ENCODE results near the gene LOXL3.

Gene LOXL3, protein sequence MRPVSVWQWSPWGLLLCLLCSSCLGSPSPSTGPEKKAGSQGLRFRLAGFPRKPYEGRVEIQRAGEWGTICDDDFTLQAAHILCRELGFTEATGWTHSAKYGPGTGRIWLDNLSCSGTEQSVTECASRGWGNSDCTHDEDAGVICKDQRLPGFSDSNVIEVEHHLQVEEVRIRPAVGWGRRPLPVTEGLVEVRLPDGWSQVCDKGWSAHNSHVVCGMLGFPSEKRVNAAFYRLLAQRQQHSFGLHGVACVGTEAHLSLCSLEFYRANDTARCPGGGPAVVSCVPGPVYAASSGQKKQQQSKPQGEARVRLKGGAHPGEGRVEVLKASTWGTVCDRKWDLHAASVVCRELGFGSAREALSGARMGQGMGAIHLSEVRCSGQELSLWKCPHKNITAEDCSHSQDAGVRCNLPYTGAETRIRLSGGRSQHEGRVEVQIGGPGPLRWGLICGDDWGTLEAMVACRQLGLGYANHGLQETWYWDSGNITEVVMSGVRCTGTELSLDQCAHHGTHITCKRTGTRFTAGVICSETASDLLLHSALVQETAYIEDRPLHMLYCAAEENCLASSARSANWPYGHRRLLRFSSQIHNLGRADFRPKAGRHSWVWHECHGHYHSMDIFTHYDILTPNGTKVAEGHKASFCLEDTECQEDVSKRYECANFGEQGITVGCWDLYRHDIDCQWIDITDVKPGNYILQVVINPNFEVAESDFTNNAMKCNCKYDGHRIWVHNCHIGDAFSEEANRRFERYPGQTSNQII

GRCh38 chr2:74553892-74554819 is at the start of gene LOXL3, which contains the start of gene DOK1:
TSS of gene LOXL3 (minus strand) at chr2:74553942. CDS start at chr2:74552634, 1,308 bp downstream.
TSS of gene DOK1 (plus strand) at chr2:74554720. CDS start at chr2:74554755, 35 bp downstream.
- peak; percentile 89 for DNase-seq (ENCODE audit: low read depth)

DNA sequence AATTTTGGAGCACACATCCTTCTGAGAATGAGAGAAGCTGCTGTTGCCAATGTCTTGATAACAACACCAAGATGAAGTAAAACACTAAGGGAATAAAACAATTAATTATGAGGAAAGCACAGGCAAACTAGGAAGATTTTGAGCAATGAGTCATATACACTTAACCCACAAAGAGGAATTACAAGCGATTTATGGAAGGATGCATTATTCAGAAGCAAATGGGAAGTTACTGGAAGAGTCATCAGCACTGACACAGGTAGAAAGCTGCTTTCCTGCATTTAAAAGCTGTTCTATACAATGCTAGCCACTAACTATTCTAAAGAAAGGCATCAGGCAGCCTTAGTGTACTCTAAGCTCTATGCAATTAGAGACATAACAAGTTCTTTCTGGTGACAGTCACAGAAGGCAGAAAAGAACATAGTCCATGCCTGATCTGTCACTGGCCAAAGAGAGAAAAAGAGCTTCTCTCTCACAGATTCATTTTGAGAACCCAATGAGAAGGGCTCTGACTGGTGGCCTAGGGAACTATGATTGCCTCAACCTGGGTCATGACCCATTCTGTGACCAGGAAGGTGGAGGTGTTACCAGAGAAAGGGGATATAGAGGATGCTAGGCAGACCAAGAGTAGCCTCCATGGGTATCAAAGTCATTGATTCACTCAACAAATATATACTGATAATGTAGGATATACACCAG is 49.0 kb upstream of the LOXL3 start:
- DNase-seq (ENCODE audit: low read depth): peak; percentile 76

DNA sequence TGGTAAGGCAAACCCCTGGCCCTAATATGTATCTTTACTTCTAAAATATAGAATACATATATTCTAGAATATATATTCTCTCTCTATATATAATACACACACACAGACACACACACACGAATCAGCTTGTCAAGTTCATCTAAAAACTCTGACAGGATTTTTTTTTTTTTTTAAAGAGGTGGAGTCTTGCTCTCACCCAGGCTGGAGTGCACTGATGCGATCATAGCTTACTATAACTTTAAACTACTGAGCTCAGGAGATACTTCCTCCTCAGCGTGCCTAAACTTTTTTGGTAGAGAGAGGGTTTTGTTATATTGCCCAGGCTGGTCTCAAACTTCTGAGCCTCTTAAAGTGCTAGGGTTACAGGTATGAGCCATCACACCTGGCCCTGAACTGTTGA is 45.9 kb upstream of the LOXL3 start:
- no peak for DNase-seq (ENCODE audit: low read depth)

DNA sequence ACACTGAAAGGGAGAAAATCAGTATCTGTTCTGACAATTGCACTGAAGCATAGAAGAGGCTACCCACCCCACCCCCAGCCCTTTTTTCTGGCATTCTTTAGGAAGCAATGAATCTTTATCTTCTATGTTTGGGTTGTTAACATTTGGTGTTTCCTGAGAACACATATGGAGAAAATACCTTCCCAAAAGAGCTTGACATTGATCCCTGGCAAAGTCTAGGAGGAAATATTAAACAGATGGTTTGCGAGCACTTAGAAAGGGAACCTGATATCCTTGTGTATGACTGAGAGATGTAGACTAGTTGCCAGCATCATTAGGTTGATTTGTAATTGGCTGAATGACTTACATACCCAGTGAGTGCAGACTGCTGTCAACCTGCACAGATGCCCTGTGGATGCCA is 43.7 kb upstream of the LOXL3 start:
- DNase-seq (ENCODE audit: low read depth): no peak

DNA sequence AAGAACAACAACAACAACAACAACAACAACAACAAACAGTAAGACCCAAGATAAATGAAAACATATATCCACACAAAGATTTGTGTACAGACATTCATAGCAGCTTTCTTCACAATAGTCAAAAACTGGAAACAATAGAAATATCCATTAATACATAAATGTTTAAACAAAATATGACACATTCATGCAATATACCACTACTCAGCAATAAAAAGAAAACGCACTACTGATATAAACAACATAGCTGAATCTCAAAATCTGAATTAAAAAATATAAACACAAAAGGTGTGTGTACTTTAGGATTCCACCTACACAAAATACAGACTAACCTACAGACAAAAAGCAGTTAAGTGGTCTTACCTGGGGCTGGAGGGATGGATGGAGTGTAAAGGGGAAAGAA is 42.8 kb upstream of the LOXL3 start:
- DNase-seq (ENCODE audit: low read depth): no peak

DNA sequence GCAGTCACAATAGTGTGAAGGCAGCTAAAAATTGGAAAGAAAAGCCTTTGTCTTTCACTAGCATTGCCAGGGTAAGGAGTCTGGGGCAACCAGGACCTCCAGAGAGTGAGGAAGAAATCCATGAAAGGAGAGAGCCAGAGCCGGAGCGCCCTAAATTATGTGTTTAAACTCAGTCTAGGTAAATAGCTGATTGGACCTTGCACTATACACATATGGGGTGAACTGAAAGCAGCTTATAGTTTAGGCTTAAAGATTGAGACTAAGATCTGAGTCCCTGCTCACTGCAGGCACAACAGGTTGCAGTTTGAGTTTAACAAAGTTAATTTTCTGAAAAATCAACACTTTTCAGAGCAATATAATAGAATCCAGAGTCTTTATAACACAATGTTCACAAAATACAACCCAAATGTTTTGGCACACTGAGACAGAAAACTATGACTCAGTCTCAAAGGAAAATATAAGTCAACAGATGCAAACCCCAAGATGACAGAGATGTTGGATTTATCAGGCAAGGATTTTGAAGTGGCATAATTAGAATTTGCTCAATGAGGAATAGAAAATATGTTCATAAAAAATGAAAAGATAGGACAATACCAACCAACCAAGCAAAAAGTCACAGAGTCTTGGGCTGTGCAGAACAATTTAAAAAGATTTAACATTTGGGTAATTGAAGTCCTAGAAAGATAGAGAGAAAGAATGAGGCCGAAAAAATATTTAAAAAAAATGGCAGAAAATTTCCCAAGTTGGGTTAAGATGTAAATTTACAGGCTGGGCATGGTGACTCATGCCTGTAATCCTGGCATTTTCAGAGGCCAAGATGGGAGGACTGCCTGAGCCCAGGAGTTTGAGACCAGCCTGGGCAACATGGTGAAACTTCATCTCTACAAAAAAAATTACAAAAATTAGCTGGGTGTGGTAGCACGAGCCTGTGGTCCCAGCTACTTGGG is 40.4 kb upstream of the LOXL3 start:
- peak; percentile 23 for DNase-seq (ENCODE audit: low read depth)

DNA sequence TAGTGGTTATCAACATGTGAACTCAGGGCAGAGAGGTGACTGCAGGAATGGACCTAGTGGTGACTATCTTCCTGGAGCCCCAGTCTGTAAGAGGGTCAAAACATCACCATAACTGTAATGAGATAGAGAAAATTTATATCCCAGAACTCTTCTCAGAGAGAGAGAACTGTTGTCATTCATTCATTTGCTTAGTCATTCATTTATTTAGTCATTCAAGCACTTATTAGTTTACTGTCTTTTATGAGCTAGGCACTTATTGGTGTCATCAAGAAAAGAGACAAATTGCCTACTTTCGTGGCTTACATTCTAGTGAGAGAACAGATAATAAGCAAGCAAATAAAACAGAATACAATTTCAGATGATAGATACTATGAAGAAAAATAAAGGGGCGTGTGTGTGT is 34.9 kb upstream of the LOXL3 start:
- DNase-seq (ENCODE audit: low read depth): no peak

GRCh38 chr2:74587664-74588277 is 34.0 kb upstream of the LOXL3 start:
- peak; percentile 81 for DNase-seq (ENCODE audit: low read depth)

- no peak for DNase-seq (ENCODE audit: low read depth)
These were observed 31.9 kb upstream of the LOXL3 start for GRCh38 chr2:74585406-74586185.

GRCh38 chr2:74584088-74584645 is 30.4 kb upstream of the LOXL3 start:
- DNase-seq (ENCODE audit: low read depth): peak; percentile 59

GRCh38 chr2:74583504-74583903 is 29.8 kb upstream of the LOXL3 start:
- peak; percentile 74 for DNase-seq (ENCODE audit: low read depth)

- no peak for DNase-seq (ENCODE audit: low read depth)
These were observed 28.4 kb upstream of the LOXL3 start for GRCh38 chr2:74582184-74582583.

DNA sequence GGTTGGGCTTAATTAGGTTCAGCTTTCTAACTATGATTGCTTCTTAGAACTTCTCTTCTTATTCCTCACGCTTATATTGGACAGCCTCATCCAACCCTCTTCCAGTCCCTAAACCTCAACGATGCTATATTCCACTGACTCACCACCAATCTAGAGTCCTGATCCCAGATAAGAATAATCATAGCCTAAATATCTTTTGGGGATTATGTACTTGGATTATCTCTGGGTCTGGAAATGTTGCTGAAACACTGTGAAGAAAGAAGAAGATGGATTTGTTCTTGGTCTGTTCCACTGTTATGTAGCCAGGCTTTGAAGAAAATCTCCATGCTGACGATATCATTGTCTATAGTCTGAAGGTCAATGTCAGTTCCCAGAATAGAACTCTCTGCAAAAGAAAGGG is 27.7 kb upstream of the LOXL3 start:
- no peak for DNase-seq (ENCODE audit: low read depth)

GRCh38 chr2:74578408-74578807 is 24.7 kb upstream of the LOXL3 start:
- no peak for DNase-seq (ENCODE audit: low read depth)

- peak; percentile 68 for DNase-seq (ENCODE audit: low read depth)
These were observed 23.7 kb upstream of the LOXL3 start for GRCh38 chr2:74577448-74577847.

DNA sequence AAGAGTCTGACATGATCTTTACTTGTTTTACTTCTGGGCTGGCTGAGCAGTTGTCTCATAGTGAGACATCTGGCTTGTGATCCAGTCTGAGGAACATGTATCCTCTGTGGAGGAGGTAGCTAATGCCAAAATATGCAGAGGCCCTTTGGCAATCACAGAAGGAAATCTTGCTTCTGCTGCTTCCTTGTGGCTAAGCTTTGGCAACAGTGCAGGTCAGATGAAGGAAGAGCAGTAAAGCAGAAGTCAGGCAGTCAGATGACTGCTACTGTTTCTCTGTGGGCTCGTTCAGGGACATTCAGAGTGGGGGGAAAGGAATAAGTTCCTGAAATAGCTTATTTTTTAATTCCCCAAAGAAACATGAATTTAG is 23.1 kb upstream of the LOXL3 start:
- no peak for DNase-seq (ENCODE audit: low read depth)

DNA sequence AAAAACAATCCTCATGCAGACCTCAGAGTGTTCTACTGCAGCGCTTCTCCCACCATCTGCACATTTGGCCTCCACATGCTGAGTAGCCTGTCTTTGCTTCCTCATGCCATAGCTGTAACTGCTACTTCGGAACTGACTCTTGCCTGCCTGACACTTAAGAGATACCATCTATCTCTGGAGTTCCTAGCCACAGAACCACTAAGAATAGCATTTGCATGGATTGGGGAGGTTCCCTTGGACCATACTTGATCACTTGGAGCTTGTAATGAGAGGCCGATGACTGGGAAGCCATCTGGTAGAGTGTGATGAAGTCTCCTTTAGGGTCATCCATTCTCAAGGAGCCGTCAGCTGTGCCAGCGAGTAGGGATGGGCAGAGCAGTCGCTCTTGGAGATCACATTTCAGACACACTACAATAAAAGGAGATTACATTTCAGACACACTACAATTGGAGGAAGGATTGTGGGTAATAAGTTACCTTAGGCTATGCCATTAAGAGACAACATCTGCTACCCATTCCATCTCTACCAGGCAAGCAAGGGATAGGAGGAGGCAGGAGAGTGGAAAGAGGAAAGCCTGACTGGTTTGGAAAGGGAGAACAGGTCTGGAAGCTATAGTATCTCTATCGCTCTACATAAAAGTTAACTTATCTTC is 22.6 kb upstream of the LOXL3 start:
- DNase-seq (ENCODE audit: low read depth): no peak

GRCh38 chr2:74575320-74575719 is 21.6 kb upstream of the LOXL3 start:
- DNase-seq (ENCODE audit: low read depth): no peak
